DOHH2 (cell line): ENCODE measurements around the gene AEBP2.

Source experiments
- EZH2phosphoT487 ChIP-seq: fragments of 200-600 bp; sonication (generic); IDR thresholded peaks from 2 replicates; pipeline ENCODE4 v1.6.1; 2017; ENCODE audit warnings: borderline replicate concordance, mild to moderate bottlenecking, antibody characterized with exemption, low read length, moderate library complexity, mixed read lengths
- TF ChIP-seq, protein P1 (sequence below): fragments of 200-600 bp; sonication (generic); IDR thresholded peaks from one replicate; pipeline ENCODE4 v1.5.1; 2014; ENCODE audit warnings: antibody characterized with exemption, mild to moderate bottlenecking, low read depth, low read length; ENCODE audit not compliant: poor library complexity, severe bottlenecking

DNA sequence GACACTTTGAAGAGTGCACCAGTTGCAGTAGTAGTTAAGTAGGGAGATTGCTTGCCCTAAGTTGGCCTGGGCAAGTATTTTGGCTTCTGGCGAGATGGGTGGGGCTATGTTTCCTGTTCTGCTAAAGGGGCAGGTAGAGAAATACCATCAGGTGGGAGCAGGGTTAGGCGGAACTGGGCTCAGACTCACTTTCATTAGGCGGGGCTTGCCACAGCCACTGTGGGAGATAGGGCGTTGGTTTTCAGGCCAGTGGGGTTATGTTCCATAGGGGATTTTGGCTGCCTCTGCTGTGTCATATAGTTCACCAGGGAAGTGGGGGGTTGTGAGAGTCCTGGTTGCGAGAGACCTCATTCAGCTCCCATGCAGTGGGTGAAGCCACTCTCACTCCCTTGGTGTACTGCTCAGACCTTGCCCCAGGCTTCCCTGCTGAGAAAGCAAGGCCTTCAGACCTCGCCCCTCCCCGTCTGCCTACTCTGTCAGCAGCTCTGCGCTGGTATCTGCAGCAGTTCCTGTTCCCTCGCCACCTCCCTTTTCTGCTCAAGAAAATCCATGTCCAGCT, 43.3 kb downstream of the AEBP2 start:
- TF ChIP-seq, protein P1, sequence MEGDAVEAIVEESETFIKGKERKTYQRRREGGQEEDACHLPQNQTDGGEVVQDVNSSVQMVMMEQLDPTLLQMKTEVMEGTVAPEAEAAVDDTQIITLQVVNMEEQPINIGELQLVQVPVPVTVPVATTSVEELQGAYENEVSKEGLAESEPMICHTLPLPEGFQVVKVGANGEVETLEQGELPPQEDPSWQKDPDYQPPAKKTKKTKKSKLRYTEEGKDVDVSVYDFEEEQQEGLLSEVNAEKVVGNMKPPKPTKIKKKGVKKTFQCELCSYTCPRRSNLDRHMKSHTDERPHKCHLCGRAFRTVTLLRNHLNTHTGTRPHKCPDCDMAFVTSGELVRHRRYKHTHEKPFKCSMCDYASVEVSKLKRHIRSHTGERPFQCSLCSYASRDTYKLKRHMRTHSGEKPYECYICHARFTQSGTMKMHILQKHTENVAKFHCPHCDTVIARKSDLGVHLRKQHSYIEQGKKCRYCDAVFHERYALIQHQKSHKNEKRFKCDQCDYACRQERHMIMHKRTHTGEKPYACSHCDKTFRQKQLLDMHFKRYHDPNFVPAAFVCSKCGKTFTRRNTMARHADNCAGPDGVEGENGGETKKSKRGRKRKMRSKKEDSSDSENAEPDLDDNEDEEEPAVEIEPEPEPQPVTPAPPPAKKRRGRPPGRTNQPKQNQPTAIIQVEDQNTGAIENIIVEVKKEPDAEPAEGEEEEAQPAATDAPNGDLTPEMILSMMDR, result no peak
- no peak for TF ChIP-seq EZH2phosphoT487
